Glutamatergic neuron (in vitro differentiated cells): ENCODE measurements around the gene SETDB1. TPM values are rescaled to one million over a fixed set of nuclear protein-coding genes. Genes with fewer than 3 reads are reported as not detected.

Experiments used
- DNase-seq: peaks from one replicate; pipeline ENCODE4 v3.0.0; 2022
- H3K27ac Mint-ChIP-seq: one replicate; pipeline ENCODE4 v1.8.0; 2020; ENCODE audit warnings: mild to moderate bottlenecking, mixed read lengths, inconsistent platforms; ENCODE audit not compliant: unreplicated experiment
- H3K27me3 Mint-ChIP-seq: one replicate; pipeline ENCODE4 v1.8.0; 2020; ENCODE audit warnings: mild to moderate bottlenecking, moderate library complexity, mixed read lengths, inconsistent platforms; ENCODE audit not compliant: unreplicated experiment
- H3K36me3 Mint-ChIP-seq: one replicate; pipeline ENCODE4 v1.8.0; 2020; ENCODE audit warnings: mild to moderate bottlenecking, mixed read lengths, inconsistent platforms; ENCODE audit not compliant: unreplicated experiment
- H3K4me1 Mint-ChIP-seq: one replicate; pipeline ENCODE4 v1.8.0; 2020; ENCODE audit warnings: mild to moderate bottlenecking, low read depth, mixed read lengths, inconsistent platforms; ENCODE audit not compliant: unreplicated experiment
- H3K4me3 Mint-ChIP-seq: one replicate; pipeline ENCODE4 v1.8.0; 2020; ENCODE audit warnings: mild to moderate bottlenecking, mixed read lengths, inconsistent platforms; ENCODE audit not compliant: unreplicated experiment
- H3K9me3 Mint-ChIP-seq: one replicate; pipeline ENCODE4 v1.8.0; 2020; ENCODE audit warnings: mild to moderate bottlenecking, moderate library complexity, mixed read lengths, inconsistent platforms; ENCODE audit not compliant: unreplicated experiment
- total RNA-seq: library from RNA; stranded (reverse); fragmentation: NEBNext Ultra II Directional; extraction: Animal tissue kit (Norgen Biotek cat#: 25700); gene quantifications from one replicate; pipeline ENCODE4 v1.2.1, GENCODE V29; 2021; ENCODE audit not compliant: unreplicated experiment
- TF ChIP-seq, protein P1 (sequence below): fragments of 200-600 bp; sonication (generic); IDR thresholded peaks from one replicate; pipeline ENCODE4 v1.5.0; 2021; ENCODE audit not compliant: partially characterized antibody, unreplicated experiment

SETDB1 gene
- total RNA-seq, 1 donor from 2014 or later = 57.0 TPM

DNA sequence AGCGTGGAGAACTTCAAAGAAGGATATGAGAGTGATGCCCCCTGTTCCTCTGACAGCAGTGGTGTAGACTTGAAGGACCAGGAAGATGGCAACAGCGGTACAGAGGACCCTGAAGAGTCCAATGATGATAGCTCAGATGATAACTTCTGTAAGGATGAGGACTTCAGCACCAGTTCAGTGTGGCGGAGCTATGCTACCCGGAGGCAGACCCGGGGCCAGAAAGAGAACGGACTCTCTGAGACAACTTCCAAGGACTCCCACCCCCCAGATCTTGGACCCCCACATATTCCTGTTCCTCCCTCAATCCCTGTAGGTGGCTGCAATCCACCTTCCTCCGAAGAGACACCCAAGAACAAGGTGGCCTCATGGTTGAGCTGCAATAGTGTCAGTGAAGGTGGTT lies 34.5 kb downstream of the SETDB1 start:
- H3K4me1 Mint-ChIP-seq = no peaks in the 10 kb centered on the region
- peaks cover 7% of the 10 kb centered on the region for H3K36me3 Mint-ChIP-seq
- no peak for DNase-seq
- peaks cover 2% of the 10 kb centered on the region for H3K27me3 Mint-ChIP-seq
- H3K27ac Mint-ChIP-seq = no peak overlapping the region
- TF ChIP-seq, protein P1, sequence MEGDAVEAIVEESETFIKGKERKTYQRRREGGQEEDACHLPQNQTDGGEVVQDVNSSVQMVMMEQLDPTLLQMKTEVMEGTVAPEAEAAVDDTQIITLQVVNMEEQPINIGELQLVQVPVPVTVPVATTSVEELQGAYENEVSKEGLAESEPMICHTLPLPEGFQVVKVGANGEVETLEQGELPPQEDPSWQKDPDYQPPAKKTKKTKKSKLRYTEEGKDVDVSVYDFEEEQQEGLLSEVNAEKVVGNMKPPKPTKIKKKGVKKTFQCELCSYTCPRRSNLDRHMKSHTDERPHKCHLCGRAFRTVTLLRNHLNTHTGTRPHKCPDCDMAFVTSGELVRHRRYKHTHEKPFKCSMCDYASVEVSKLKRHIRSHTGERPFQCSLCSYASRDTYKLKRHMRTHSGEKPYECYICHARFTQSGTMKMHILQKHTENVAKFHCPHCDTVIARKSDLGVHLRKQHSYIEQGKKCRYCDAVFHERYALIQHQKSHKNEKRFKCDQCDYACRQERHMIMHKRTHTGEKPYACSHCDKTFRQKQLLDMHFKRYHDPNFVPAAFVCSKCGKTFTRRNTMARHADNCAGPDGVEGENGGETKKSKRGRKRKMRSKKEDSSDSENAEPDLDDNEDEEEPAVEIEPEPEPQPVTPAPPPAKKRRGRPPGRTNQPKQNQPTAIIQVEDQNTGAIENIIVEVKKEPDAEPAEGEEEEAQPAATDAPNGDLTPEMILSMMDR = no peak
- no peaks in the 10 kb centered on the region for H3K9me3 Mint-ChIP-seq
- no peak overlapping the region for H3K4me3 Mint-ChIP-seq

DNA sequence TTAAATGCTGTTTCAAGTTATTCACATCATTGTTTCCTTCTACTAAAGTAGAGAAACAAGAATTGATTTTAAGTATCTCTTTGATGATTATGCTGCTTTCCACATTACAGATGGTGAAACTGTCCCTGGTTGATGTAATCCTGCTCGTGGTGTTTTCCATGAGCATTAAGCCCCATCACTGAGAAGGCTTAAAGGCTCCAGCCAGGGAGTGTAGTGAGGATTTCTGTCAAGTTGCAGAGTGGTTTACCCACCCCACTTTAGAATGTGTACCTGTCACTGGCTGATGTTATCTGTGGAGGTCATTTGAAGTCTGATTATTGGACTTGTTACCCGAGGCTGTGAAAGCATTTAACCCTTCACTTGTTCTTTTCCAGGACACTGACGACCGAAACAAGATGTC lies 35.6 kb downstream of the SETDB1 start:
- TF ChIP-seq, protein P1 = no peak
- H3K27me3 Mint-ChIP-seq = peaks cover 2% of the 10 kb centered on the region
- peaks cover 7% of the 10 kb centered on the region for H3K36me3 Mint-ChIP-seq
- no peak overlapping the region for H3K4me3 Mint-ChIP-seq
- no peak overlapping the region for H3K27ac Mint-ChIP-seq
- H3K9me3 Mint-ChIP-seq = no peaks in the 10 kb centered on the region
- DNase-seq = no peak
- no peaks in the 10 kb centered on the region for H3K4me1 Mint-ChIP-seq

DNA sequence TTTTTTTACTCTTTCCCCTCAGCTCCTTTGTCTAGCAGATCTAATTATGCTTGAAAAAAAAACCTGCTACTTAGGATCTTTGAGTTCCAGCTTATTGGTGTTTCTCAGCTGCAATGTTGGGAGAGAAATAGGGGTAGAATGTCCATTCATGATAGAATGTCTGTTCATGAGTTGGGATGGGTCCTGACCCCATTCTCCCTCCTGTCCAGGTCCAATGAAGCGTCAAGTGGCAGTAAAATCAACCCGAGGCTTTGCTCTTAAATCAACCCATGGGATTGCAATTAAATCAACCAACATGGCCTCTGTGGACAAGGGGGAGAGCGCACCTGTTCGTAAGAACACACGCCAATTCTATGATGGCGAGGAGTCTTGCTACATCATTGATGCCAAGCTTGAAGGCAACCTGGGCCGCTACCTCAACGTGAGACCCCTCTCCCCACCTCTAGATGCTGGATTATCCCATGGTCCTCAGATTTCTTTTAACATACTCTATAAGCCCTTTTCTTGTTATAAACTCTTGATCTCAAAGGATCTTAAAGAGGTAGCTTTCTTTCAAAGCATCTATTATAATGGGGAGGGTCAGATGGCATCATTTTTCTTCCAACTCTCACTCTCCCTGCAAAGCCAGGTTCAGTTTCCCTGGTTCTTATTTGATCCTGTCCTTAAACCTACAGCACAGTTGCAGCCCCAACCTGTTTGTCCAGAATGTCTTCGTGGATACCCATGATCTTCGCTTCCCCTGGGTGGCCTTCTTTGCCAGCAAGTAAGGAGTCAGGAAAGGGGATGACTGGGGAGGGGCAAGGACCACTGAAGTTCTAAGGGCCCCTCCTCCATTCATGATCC lies 37.4 kb downstream of the SETDB1 start:
- Mint-ChIP-seq H3K27ac (no peak overlapping the region), H3K4me1 (no peaks in the 10 kb centered on the region), H3K27me3 (peaks cover 2% of the 10 kb centered on the region), H3K36me3 (peaks cover 15% of the 10 kb centered on the region), H3K4me3 (no peak overlapping the region), H3K9me3 (peaks cover 2% of the 10 kb centered on the region)
- TF ChIP-seq, protein P1 = no peak
- DNase-seq = no peak

DNA sequence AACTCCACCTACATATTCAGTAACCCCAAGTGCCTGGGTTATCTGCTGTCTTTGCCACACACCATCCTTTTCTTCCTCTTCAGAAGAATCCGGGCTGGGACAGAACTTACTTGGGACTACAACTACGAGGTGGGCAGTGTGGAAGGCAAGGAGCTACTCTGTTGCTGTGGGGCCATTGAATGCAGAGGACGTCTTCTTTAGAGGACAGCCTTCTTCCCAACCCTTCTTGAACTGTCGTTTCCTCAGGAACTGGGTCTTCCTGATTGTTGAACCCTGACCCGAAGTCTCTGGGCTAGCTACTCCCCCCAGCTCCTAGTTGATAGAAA lies 38.0 kb downstream of the SETDB1 start:
- TF ChIP-seq, protein P1 = no peak
- no peak for DNase-seq
- Mint-ChIP-seq H3K27me3 (peaks cover 2% of the 10 kb centered on the region), H3K4me1 (no peaks in the 10 kb centered on the region), H3K4me3 (no peak overlapping the region), H3K27ac (no peak overlapping the region), H3K9me3 (peaks cover 2% of the 10 kb centered on the region), H3K36me3 (peaks cover 15% of the 10 kb centered on the region)

DNA sequence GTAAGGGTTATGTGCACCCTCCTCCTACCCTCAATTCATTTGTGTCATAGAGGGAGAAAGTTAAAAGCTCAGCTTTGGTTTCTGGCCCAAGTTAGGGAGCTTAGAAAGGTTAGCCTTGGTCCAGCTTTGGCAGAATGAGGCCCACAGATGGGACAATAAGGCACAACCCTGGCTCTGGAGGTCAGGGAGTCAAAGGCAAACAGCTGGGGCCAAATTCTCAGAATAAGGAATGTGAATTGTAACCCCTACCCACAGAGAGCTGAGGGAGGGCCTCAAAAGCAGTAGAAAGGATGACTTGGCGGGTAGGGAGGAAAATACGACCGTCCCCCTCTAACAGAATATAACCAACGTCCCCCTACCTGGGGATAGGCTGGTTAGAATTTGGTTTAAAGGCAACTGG lies 39.4 kb downstream of the SETDB1 start:
- TF ChIP-seq, protein P1 = no peak
- H3K4me1 Mint-ChIP-seq = peaks cover 4% of the 10 kb centered on the region
- H3K27ac Mint-ChIP-seq = no peak overlapping the region
- peaks cover 15% of the 10 kb centered on the region for H3K36me3 Mint-ChIP-seq
- no peak overlapping the region for H3K4me3 Mint-ChIP-seq
- DNase-seq = no peak
- H3K9me3 Mint-ChIP-seq = peaks cover 2% of the 10 kb centered on the region
- H3K27me3 Mint-ChIP-seq = peaks cover 2% of the 10 kb centered on the region
